GM23248 (cell line): ENCODE results near the gene RERE. TPM values are rescaled to one million over a fixed set of nuclear protein-coding genes. Genes with fewer than 3 reads are reported as not detected.
"Not testable (repeated sequence)": the region's sequence is repeated elsewhere in the genome, so short reads cannot be mapped to it uniquely, and the experiment has no call there.

Experiments used
- DNase-seq: peaks from one replicate; pipeline ENCODE4 v3.0.0-alpha.2; 2015
- H2AFZ ChIP-seq: fragments of 200-600 bp; sonication (generic); 2 replicates; pipeline ENCODE4 v1.6.1; 2016; ENCODE audit warnings: antibody characterized with exemption
- H3F3A ChIP-seq: fragments of 200-600 bp; sonication (generic); 2 replicates; pipeline ENCODE4 v1.6.1; 2016; ENCODE audit warnings: mild to moderate bottlenecking, antibody characterized with exemption, mixed run types; ENCODE audit not compliant: insufficient read depth
- H3K27ac ChIP-seq: fragments of 200-600 bp; sonication (generic); 2 replicates; pipeline ENCODE4 v1.5.1; 2016; ENCODE audit warnings: mild to moderate bottlenecking
- H3K27me3 ChIP-seq: fragments of 200-600 bp; sonication (generic); replicated peaks from 2 replicates; pipeline ENCODE4 v1.6.1; 2016; ENCODE audit warnings: mild to moderate bottlenecking; ENCODE audit not compliant: insufficient read depth
- H3K36me3 ChIP-seq: fragments of 200-600 bp; sonication (generic); 2 replicates; pipeline ENCODE4 v1.6.1; 2016; ENCODE audit warnings: low read depth, mild to moderate bottlenecking
- H3K4me1 ChIP-seq: fragments of 200-600 bp; sonication (generic); 2 replicates; pipeline ENCODE4 v1.6.1; 2016; ENCODE audit warnings: mild to moderate bottlenecking; ENCODE audit not compliant: insufficient read depth
- H3K4me2 ChIP-seq: fragments of 200-600 bp; sonication (generic); one replicate; pipeline ENCODE4 v1.6.1; 2016; ENCODE audit warnings: mild to moderate bottlenecking; ENCODE audit not compliant: unreplicated experiment
- H3K4me3 ChIP-seq: fragments of 200-600 bp; sonication (generic); 2 replicates; pipeline ENCODE4 v1.5.1; 2016; ENCODE audit warnings: mild to moderate bottlenecking
- H3K79me2 ChIP-seq: fragments of 200-600 bp; sonication (generic); 2 replicates; pipeline ENCODE4 v1.6.1; 2016; ENCODE audit warnings: mild to moderate bottlenecking; ENCODE audit not compliant: insufficient read depth
- H3K9ac ChIP-seq: fragments of 200-600 bp; sonication (generic); 2 replicates; pipeline ENCODE4 v1.6.1; 2016; ENCODE audit warnings: mild to moderate bottlenecking
- H3K9me2 ChIP-seq: fragments of 200-600 bp; sonication (generic); 2 replicates; pipeline ENCODE4 v1.6.1; 2016; ENCODE audit warnings: mixed run types, mild to moderate bottlenecking, moderate library complexity; ENCODE audit not compliant: insufficient read depth
- H3K9me3 ChIP-seq: fragments of 200-600 bp; sonication (generic); one replicate; pipeline ENCODE4 v1.6.1; 2017; ENCODE audit warnings: low read depth
- H4K20me1 ChIP-seq: fragments of 200-600 bp; sonication (generic); 2 replicates; pipeline ENCODE4 v1.6.0; 2016; ENCODE audit not compliant: insufficient read depth
- EZH2 ChIP-seq: fragments of 200-600 bp; sonication (generic); IDR thresholded peaks from 2 replicates; pipeline ENCODE4 v1.6.1; 2018; ENCODE audit warnings: antibody characterized with exemption, mild to moderate bottlenecking; ENCODE audit not compliant: insufficient read depth, poor library complexity, severe bottlenecking
- EZH2phosphoT487 ChIP-seq: fragments of 200-600 bp; sonication (generic); IDR thresholded peaks from 2 replicates; pipeline ENCODE4 v1.6.1; 2018; ENCODE audit warnings: antibody characterized with exemption, moderate library complexity, mild to moderate bottlenecking, low read depth; ENCODE audit not compliant: insufficient read depth
- WGBS, 2 experiments: methylation state at CpG; one replicate each; pipeline ENCODE4 v1.1.6; 2015 to 2017; ENCODE audit warnings: low lambda C conversion rate in 2 of 2, low coverage in 1 of 2; ENCODE audit errors: missing lambda C conversion rate in 2 of 2; 5-methylcytosine and 5-hydroxymethylcytosine counted together
- in situ Hi-C: fragments of 300-500 bp; cut with MboI; formaldehyde crosslinking; loops from 2 replicates; pipeline ENCODE4 v1.15.0; 2020
- polyA plus RNA-seq: library from polyadenylated mRNA; unstranded; fragments of >200 nt; fragmentation: Nextera tagmentation; extraction: Ambion mirVana; gene quantifications from 2 replicates; pipeline ENCODE4 v1.2.1, GENCODE V29; 2016
- total RNA-seq: library from RNA; depleted of rRNA; stranded (reverse); fragments of >200 nt; shearing (Covaris generic); gene quantifications from 2 replicates; pipeline ENCODE4 v1.2.3, GENCODE V29; 2014

Gene RERE
- total and polyA plus RNA-seq, 2 experiments from 2014 or later = 26.0 to 26.2 TPM

GRCh38 chr1:8625491-8625890, 191.9 kb downstream of the RERE start:
- Histone ChIP-seq H3K27ac (peak overlapping the region; percentile 86), H4K20me1 (no peaks in the 10 kb centered on the region), H3K27me3 (no peaks in the 10 kb centered on the region), H3K9me2 (no peaks in the 10 kb centered on the region), H3K4me3 (0 out of 2 replicates have a peak overlapping the region, but pooled peaks have one; percentile 27), H3K79me2 (peaks cover 19% of the 10 kb centered on the region), H3K4me2 (peak overlapping the region; percentile 67), H3K4me1 (peaks cover 62% of the 10 kb centered on the region), H3F3A (peaks cover 54% of the 10 kb centered on the region), H3K36me3 (no peaks in the 10 kb centered on the region), H3K9me3 (no peaks in the 10 kb centered on the region), H2AFZ (no peak overlapping the region), H3K9ac (no peak overlapping the region)
- TF ChIP-seq EZH2 (no peak), EZH2phosphoT487 (no peak)
- DNase-seq = no peak
- in situ Hi-C loops = no loop called here
- 95 to 98% methylated on average over 2 of the region's 2 CpGs for WGBS, 2 experiments

GRCh38 chr1:8623651-8624192, 193.7 kb downstream of the RERE start:
- H3K27me3 ChIP-seq, H3K9me3 ChIP-seq, H4K20me1 ChIP-seq, H3K36me3 ChIP-seq, in situ Hi-C loops, H3K4me2 ChIP-seq, H3K9ac ChIP-seq, H3K4me3 ChIP-seq, H3K27ac ChIP-seq, DNase-seq, H3K9me2 ChIP-seq, H2AFZ ChIP-seq: not testable (repeated sequence)
- H3K4me1 ChIP-seq = peaks cover 48% of the 10 kb centered on the region
- H3K79me2 ChIP-seq = peaks cover 19% of the 10 kb centered on the region
- H3F3A ChIP-seq = peaks cover 38% of the 10 kb centered on the region
- WGBS, 2 experiments = 94 to 96% methylated on average over 7 of the region's 7 CpGs

- H3K4me2 ChIP-seq, DNase-seq, H4K20me1 ChIP-seq, H3K79me2 ChIP-seq, H3K27me3 ChIP-seq, H3K9ac ChIP-seq, H3K4me3 ChIP-seq, H3K9me3 ChIP-seq, H3K27ac ChIP-seq, H3K36me3 ChIP-seq, H3K9me2 ChIP-seq, in situ Hi-C loops, H2AFZ ChIP-seq: not testable (repeated sequence)
- Histone ChIP-seq H3K4me1 (peaks cover 29% of the 10 kb centered on the region), H3F3A (peaks cover 29% of the 10 kb centered on the region)
- 93 to 97% methylated on average over 2 of the region's 2 CpGs for WGBS, 2 experiments
Measured at GRCh38 chr1:8621785-8622348, 195.6 kb downstream of the RERE start.

GRCh38 chr1:8621034-8621582, 196.3 kb downstream of the RERE start:
- H3K4me3 ChIP-seq, H3K27me3 ChIP-seq, H3K79me2 ChIP-seq, H2AFZ ChIP-seq, in situ Hi-C loops, H3K4me2 ChIP-seq, H3K36me3 ChIP-seq, DNase-seq, H3K9ac ChIP-seq, H3K27ac ChIP-seq, H3K9me3 ChIP-seq, H3K9me2 ChIP-seq, H4K20me1 ChIP-seq: not testable (repeated sequence)
- Histone ChIP-seq H3F3A (peaks cover 23% of the 10 kb centered on the region), H3K4me1 (peaks cover 24% of the 10 kb centered on the region)
- 89 to 90% methylated on average over 9 of the region's 9 CpGs for WGBS, 2 experiments

GRCh38 chr1:8619917-8620502, 197.4 kb downstream of the RERE start:
- H3K27me3 ChIP-seq, H3K9me2 ChIP-seq, H3K4me2 ChIP-seq, H3K9ac ChIP-seq, H2AFZ ChIP-seq, H3K4me3 ChIP-seq, DNase-seq, H3K9me3 ChIP-seq, H3K36me3 ChIP-seq, in situ Hi-C loops, H3K79me2 ChIP-seq, H3K27ac ChIP-seq, H4K20me1 ChIP-seq: not testable (repeated sequence)
- Histone ChIP-seq H3K4me1 (peaks cover 17% of the 10 kb centered on the region), H3F3A (peaks cover 12% of the 10 kb centered on the region; the same call in 1 of the 2 replicates)
- WGBS, 2 experiments = 92 to 95% methylated on average over 2 of the region's 2 CpGs

GRCh38 chr1:8619419-8619818, 198.0 kb downstream of the RERE start:
- in situ Hi-C loops, DNase-seq, H4K20me1 ChIP-seq, H3K9ac ChIP-seq, H3K27me3 ChIP-seq, H3K36me3 ChIP-seq, H2AFZ ChIP-seq, H3K4me2 ChIP-seq, H3K9me2 ChIP-seq, H3K27ac ChIP-seq, H3K4me3 ChIP-seq, H3K79me2 ChIP-seq, H3K9me3 ChIP-seq, H3F3A ChIP-seq: not testable (repeated sequence)
- WGBS, 2 experiments = 47% methylated on average over 2 of the region's 2 CpGs
- peaks cover 11% of the 10 kb centered on the region for H3K4me1 ChIP-seq

GRCh38 chr1:8616791-8617190, 200.6 kb downstream of the RERE start:
- H3K27ac ChIP-seq, H4K20me1 ChIP-seq, H3K9me3 ChIP-seq, H3K79me2 ChIP-seq, H3K9me2 ChIP-seq, H2AFZ ChIP-seq, H3K4me3 ChIP-seq, H3K4me2 ChIP-seq, H3F3A ChIP-seq, H3K27me3 ChIP-seq, in situ Hi-C loops, H3K9ac ChIP-seq, H3K36me3 ChIP-seq: not testable (repeated sequence)
- 60 to 66% methylated on average over 8 of the region's 8 CpGs for WGBS, 2 experiments
- peaks cover 11% of the 10 kb centered on the region for H3K4me1 ChIP-seq
- peak; percentile 71 for DNase-seq
